ENCODE data around the gene TWIST2.

GRCh38 chr2:238925281-238925680, 77.4 kb downstream of the TWIST2 start:
- TF ChIP-seq POLR2A (IDR thresholded peaks at IDR 0.05): no peak
- TF ChIP-seq, protein P1, sequence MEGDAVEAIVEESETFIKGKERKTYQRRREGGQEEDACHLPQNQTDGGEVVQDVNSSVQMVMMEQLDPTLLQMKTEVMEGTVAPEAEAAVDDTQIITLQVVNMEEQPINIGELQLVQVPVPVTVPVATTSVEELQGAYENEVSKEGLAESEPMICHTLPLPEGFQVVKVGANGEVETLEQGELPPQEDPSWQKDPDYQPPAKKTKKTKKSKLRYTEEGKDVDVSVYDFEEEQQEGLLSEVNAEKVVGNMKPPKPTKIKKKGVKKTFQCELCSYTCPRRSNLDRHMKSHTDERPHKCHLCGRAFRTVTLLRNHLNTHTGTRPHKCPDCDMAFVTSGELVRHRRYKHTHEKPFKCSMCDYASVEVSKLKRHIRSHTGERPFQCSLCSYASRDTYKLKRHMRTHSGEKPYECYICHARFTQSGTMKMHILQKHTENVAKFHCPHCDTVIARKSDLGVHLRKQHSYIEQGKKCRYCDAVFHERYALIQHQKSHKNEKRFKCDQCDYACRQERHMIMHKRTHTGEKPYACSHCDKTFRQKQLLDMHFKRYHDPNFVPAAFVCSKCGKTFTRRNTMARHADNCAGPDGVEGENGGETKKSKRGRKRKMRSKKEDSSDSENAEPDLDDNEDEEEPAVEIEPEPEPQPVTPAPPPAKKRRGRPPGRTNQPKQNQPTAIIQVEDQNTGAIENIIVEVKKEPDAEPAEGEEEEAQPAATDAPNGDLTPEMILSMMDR (IDR thresholded peaks at IDR 0.05): no peak
